ENCODE results near the gene TRIM6. TPM values are rescaled to one million over a fixed set of nuclear protein-coding genes. Genes with fewer than 3 reads are reported as not detected.

TRIM6 gene
- total and polyA plus RNA-seq, 2 experiments from 2014 or later: 26.4 to 49.0 TPM

GRCh38 chr11:5658318-5658717, 61.9 kb downstream of the TRIM6 start:
- H3K79me2 ChIP-seq (replicated peaks; ENCODE audit: insufficient read depth): no peaks in the 10 kb centered on the region
- ATAC-seq: no peak
- H3F3A ChIP-seq (replicated peaks; ENCODE audit: low read depth): no peaks in the 10 kb centered on the region
- no peak overlapping the region for H2AFZ ChIP-seq
- Mint-ChIP-seq H3K4me1 (no peaks in the 10 kb centered on the region), H3K27me3 (ENCODE audit: insufficient read depth, low read depth, poor library complexity) (peaks cover 4% of the 10 kb centered on the region), H3K4me3 (no peak overlapping the region), H3K27ac (no peak overlapping the region), H3K36me3 (ENCODE audit: low read depth) (peaks cover 10% of the 10 kb centered on the region), H3K9me3 (peaks cover 14% of the 10 kb centered on the region; the same call in 2 of the 3 replicates)
- no peaks in the 10 kb centered on the region for H3K36me3 ChIP-seq (ENCODE audit: insufficient read depth)
- no peak overlapping the region for H3K27ac ChIP-seq (ENCODE audit: low read depth)
- no peaks in the 10 kb centered on the region for H3K4me1 ChIP-seq (ENCODE audit: insufficient read depth)
- H3K4me3 ChIP-seq: no peak overlapping the region
- no peaks in the 10 kb centered on the region for H3K9me2 ChIP-seq (ENCODE audit: insufficient read depth)
- H3K27me3 ChIP-seq (ENCODE audit: insufficient read depth): no peaks in the 10 kb centered on the region
- no peak for DNase-seq (ENCODE audit: low spot score)
- no peaks in the 10 kb centered on the region for H4K20me1 ChIP-seq (replicated peaks; ENCODE audit: insufficient read depth)
- no peak overlapping the region for H3K4me2 ChIP-seq
- TF ChIP-seq, protein P1, sequence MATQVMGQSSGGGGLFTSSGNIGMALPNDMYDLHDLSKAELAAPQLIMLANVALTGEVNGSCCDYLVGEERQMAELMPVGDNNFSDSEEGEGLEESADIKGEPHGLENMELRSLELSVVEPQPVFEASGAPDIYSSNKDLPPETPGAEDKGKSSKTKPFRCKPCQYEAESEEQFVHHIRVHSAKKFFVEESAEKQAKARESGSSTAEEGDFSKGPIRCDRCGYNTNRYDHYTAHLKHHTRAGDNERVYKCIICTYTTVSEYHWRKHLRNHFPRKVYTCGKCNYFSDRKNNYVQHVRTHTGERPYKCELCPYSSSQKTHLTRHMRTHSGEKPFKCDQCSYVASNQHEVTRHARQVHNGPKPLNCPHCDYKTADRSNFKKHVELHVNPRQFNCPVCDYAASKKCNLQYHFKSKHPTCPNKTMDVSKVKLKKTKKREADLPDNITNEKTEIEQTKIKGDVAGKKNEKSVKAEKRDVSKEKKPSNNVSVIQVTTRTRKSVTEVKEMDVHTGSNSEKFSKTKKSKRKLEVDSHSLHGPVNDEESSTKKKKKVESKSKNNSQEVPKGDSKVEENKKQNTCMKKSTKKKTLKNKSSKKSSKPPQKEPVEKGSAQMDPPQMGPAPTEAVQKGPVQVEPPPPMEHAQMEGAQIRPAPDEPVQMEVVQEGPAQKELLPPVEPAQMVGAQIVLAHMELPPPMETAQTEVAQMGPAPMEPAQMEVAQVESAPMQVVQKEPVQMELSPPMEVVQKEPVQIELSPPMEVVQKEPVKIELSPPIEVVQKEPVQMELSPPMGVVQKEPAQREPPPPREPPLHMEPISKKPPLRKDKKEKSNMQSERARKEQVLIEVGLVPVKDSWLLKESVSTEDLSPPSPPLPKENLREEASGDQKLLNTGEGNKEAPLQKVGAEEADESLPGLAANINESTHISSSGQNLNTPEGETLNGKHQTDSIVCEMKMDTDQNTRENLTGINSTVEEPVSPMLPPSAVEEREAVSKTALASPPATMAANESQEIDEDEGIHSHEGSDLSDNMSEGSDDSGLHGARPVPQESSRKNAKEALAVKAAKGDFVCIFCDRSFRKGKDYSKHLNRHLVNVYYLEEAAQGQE (IDR thresholded peaks at IDR 0.05; ENCODE audit: unreplicated experiment): no peak
- TF ChIP-seq JUNB (IDR thresholded peaks at IDR 0.05; ENCODE audit: unreplicated experiment) (no peak), CREB1 (CRISPR knock-in tag; IDR thresholded peaks at IDR 0.05; ENCODE audit: low read depth) (no peak)
- TF ChIP-seq, protein P2, sequence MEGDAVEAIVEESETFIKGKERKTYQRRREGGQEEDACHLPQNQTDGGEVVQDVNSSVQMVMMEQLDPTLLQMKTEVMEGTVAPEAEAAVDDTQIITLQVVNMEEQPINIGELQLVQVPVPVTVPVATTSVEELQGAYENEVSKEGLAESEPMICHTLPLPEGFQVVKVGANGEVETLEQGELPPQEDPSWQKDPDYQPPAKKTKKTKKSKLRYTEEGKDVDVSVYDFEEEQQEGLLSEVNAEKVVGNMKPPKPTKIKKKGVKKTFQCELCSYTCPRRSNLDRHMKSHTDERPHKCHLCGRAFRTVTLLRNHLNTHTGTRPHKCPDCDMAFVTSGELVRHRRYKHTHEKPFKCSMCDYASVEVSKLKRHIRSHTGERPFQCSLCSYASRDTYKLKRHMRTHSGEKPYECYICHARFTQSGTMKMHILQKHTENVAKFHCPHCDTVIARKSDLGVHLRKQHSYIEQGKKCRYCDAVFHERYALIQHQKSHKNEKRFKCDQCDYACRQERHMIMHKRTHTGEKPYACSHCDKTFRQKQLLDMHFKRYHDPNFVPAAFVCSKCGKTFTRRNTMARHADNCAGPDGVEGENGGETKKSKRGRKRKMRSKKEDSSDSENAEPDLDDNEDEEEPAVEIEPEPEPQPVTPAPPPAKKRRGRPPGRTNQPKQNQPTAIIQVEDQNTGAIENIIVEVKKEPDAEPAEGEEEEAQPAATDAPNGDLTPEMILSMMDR (conservative IDR thresholded peaks at IDR 0.05; ENCODE audit: low read depth in 2 of 2): 0 out of 4 replicates have a peak, but pooled peaks of 1 of the 2 experiments have one; percentile 7

Other genes with a start within 250 kb of the TRIM6 start
- gene OR51B6, start 245.1 kb upstream of the TRIM6 start, total RNA-seq (2014; rRNA removed; shearing (Covaris generic)): not detected in 2 replicates
- gene OR51B6, start 245.1 kb upstream of the TRIM6 start, polyA plus RNA-seq (2016; fragmentation: Nextera tagmentation; extraction: Ambion mirVana): not detected in 2 replicates
- 0.03 and 0.35 TPM in 2 replicates for gene OR51M1, start 212.8 kb upstream of the TRIM6 start, total RNA-seq (2014; rRNA removed; shearing (Covaris generic))
- gene OR51M1, start 212.8 kb upstream of the TRIM6 start, polyA plus RNA-seq (2016; fragmentation: Nextera tagmentation; extraction: Ambion mirVana): not detected in 2 replicates
- gene OR51Q1, start 174.5 kb upstream of the TRIM6 start, total RNA-seq (2014; rRNA removed; shearing (Covaris generic)): not detected in 2 replicates
- not detected in 2 replicates for gene OR51Q1, start 174.5 kb upstream of the TRIM6 start, polyA plus RNA-seq (2016; fragmentation: Nextera tagmentation; extraction: Ambion mirVana)
- 1.1 TPM in 1 of 2 replicates, not detected in the other for gene OR51I1, start 155.1 kb upstream of the TRIM6 start, total RNA-seq (2014; rRNA removed; shearing (Covaris generic))
- not detected in 2 replicates for gene OR51I1, start 155.1 kb upstream of the TRIM6 start, polyA plus RNA-seq (2016; fragmentation: Nextera tagmentation; extraction: Ambion mirVana)
- not detected in 2 replicates for gene OR51I2, start 147.3 kb upstream of the TRIM6 start, total RNA-seq (2014; rRNA removed; shearing (Covaris generic))
- not detected in 2 replicates for gene OR51I2, start 147.3 kb upstream of the TRIM6 start, polyA plus RNA-seq (2016; fragmentation: Nextera tagmentation; extraction: Ambion mirVana)
- gene OR52D1, start 108.0 kb upstream of the TRIM6 start, total RNA-seq (2014; rRNA removed; shearing (Covaris generic)): not detected in 2 replicates
- not detected in 2 replicates for gene OR52D1, start 108.0 kb upstream of the TRIM6 start, polyA plus RNA-seq (2016; fragmentation: Nextera tagmentation; extraction: Ambion mirVana)
- not detected in 2 replicates for gene UBQLN3, start 86.7 kb upstream of the TRIM6 start, total RNA-seq (2014; rRNA removed; shearing (Covaris generic))
- gene UBQLN3, start 86.7 kb upstream of the TRIM6 start, polyA plus RNA-seq (2016; fragmentation: Nextera tagmentation; extraction: Ambion mirVana): not detected in 2 replicates
- 0.35 and 0.52 TPM in 2 replicates for gene UBQLNL, start 79.9 kb upstream of the TRIM6 start, total RNA-seq (2014; rRNA removed; shearing (Covaris generic))
- 0.09 TPM in 1 of 2 replicates, not detected in the other for gene UBQLNL, start 79.9 kb upstream of the TRIM6 start, polyA plus RNA-seq (2016; fragmentation: Nextera tagmentation; extraction: Ambion mirVana)
- 0.28 TPM in 1 of 2 replicates, not detected in the other for gene OR52H1, start 48.1 kb upstream of the TRIM6 start, total RNA-seq (2014; rRNA removed; shearing (Covaris generic))
- gene OR52H1, start 48.1 kb upstream of the TRIM6 start, polyA plus RNA-seq (2016; fragmentation: Nextera tagmentation; extraction: Ambion mirVana): not detected in 2 replicates
- gene OR52B6, start 15.8 kb upstream of the TRIM6 start, total RNA-seq (2014; rRNA removed; shearing (Covaris generic)): not detected in 2 replicates
- gene OR52B6, start 15.8 kb upstream of the TRIM6 start, polyA plus RNA-seq (2016; fragmentation: Nextera tagmentation; extraction: Ambion mirVana): not detected in 2 replicates
- 1.1 and 2.6 TPM in 2 replicates for gene TRIM34, start 28.4 kb downstream of the TRIM6 start, total RNA-seq (2014; rRNA removed; shearing (Covaris generic))
- gene TRIM34, start 28.4 kb downstream of the TRIM6 start, polyA plus RNA-seq (2016; fragmentation: Nextera tagmentation; extraction: Ambion mirVana): 0.57 and 1.9 TPM in 2 replicates
- gene TRIM5, start 88.4 kb downstream of the TRIM6 start, total RNA-seq (2014; rRNA removed; shearing (Covaris generic)): 17.7 and 20.8 TPM in 2 replicates
- 16.1 and 21.0 TPM in 2 replicates for gene TRIM5, start 88.4 kb downstream of the TRIM6 start, polyA plus RNA-seq (2016; fragmentation: Nextera tagmentation; extraction: Ambion mirVana)
- 30.9 and 41.1 TPM in 2 replicates for gene TRIM22, start 93.2 kb downstream of the TRIM6 start, total RNA-seq (2014; rRNA removed; shearing (Covaris generic))
- 17.8 and 23.9 TPM in 2 replicates for gene TRIM22, start 93.2 kb downstream of the TRIM6 start, polyA plus RNA-seq (2016; fragmentation: Nextera tagmentation; extraction: Ambion mirVana)
- 0.28 TPM in 1 of 2 replicates, not detected in the other for gene OR56B1, start 139.8 kb downstream of the TRIM6 start, total RNA-seq (2014; rRNA removed; shearing (Covaris generic))
- not detected in 2 replicates for gene OR56B1, start 139.8 kb downstream of the TRIM6 start, polyA plus RNA-seq (2016; fragmentation: Nextera tagmentation; extraction: Ambion mirVana)
- gene OR52N4, start 157.6 kb downstream of the TRIM6 start, total RNA-seq (2014; rRNA removed; shearing (Covaris generic)): 0.27 TPM in 1 of 2 replicates, not detected in the other
- gene OR52N4, start 157.6 kb downstream of the TRIM6 start, polyA plus RNA-seq (2016; fragmentation: Nextera tagmentation; extraction: Ambion mirVana): not detected in 2 replicates
- gene OR52N5, start 186.7 kb downstream of the TRIM6 start, total RNA-seq (2014; rRNA removed; shearing (Covaris generic)): not detected in 2 replicates
- gene OR52N5, start 186.7 kb downstream of the TRIM6 start, polyA plus RNA-seq (2016; fragmentation: Nextera tagmentation; extraction: Ambion mirVana): not detected in 2 replicates
- not detected in 2 replicates for gene OR52N1, start 194.6 kb downstream of the TRIM6 start, total RNA-seq (2014; rRNA removed; shearing (Covaris generic))
- not detected in 2 replicates for gene OR52N1, start 194.6 kb downstream of the TRIM6 start, polyA plus RNA-seq (2016; fragmentation: Nextera tagmentation; extraction: Ambion mirVana)
- gene OR52N2, start 212.3 kb downstream of the TRIM6 start, total RNA-seq (2014; rRNA removed; shearing (Covaris generic)): 0.89 TPM in 1 of 2 replicates, not detected in the other
- gene OR52N2, start 212.3 kb downstream of the TRIM6 start, polyA plus RNA-seq (2016; fragmentation: Nextera tagmentation; extraction: Ambion mirVana): 0.19 and 0.43 TPM in 2 replicates
- 0.66 TPM in 1 of 2 replicates, not detected in the other for gene OR52E6, start 245.3 kb downstream of the TRIM6 start, total RNA-seq (2014; rRNA removed; shearing (Covaris generic))
- not detected in 2 replicates for gene OR52E6, start 245.3 kb downstream of the TRIM6 start, polyA plus RNA-seq (2016; fragmentation: Nextera tagmentation; extraction: Ambion mirVana)